ENCODE results near the gene ARHGAP31.
"Not testable (repeated sequence)": the region's sequence is repeated elsewhere in the genome, so short reads cannot be mapped to it uniquely, and the experiment has no call there.

The ARHGAP31 gene, protein sequence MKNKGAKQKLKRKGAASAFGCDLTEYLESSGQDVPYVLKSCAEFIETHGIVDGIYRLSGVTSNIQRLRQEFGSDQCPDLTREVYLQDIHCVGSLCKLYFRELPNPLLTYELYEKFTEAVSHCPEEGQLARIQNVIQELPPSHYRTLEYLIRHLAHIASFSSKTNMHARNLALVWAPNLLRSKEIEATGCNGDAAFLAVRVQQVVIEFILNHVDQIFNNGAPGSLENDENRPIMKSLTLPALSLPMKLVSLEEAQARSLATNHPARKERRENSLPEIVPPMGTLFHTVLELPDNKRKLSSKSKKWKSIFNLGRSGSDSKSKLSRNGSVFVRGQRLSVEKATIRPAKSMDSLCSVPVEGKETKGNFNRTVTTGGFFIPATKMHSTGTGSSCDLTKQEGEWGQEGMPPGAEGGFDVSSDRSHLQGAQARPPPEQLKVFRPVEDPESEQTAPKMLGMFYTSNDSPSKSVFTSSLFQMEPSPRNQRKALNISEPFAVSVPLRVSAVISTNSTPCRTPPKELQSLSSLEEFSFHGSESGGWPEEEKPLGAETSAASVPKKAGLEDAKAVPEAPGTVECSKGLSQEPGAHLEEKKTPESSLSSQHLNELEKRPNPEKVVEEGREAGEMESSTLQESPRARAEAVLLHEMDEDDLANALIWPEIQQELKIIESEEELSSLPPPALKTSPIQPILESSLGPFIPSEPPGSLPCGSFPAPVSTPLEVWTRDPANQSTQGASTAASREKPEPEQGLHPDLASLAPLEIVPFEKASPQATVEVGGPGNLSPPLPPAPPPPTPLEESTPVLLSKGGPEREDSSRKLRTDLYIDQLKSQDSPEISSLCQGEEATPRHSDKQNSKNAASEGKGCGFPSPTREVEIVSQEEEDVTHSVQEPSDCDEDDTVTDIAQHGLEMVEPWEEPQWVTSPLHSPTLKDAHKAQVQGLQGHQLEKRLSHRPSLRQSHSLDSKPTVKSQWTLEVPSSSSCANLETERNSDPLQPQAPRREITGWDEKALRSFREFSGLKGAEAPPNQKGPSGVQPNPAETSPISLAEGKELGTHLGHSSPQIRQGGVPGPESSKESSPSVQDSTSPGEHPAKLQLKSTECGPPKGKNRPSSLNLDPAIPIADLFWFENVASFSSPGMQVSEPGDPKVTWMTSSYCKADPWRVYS (N-terminal part only)

DNA sequence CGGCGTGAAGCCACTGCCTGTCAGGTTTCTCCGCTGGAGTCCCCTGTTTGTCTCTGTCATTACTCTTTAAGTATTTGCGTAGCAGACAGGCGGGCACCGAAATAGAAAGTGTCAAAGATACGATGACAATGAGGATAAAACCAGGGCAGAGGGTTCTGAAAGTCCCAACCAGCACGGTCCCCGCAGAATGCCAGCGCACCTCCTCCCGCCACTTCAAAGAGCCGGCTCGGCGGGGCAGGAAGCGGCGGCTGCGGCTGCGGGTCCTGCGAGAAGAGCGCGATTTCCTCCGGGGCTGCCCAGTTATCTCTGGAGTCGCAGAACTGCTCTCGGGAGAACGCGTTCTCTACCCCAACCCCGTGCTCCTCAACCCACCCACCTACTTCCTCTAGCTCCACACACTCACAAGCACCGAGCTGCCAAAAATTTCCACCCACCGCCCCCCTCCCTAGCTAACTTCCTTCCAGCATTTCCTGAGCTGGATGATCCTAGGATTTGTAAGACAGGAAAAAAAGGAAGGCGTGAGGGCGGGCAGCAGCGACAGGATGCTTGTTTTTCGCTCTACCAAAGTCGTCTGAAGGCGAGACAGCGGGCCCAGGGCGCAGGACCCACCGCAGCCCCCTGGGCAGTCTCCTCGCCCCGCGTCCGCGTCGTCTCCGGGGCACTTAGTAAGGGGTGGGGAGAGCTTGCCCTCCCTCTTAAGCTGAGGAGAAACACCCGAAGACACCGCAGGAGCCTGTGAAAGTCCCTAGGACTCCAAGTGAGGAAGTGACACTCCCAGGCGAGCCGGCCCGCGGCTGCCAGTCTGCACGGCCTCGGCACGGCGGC is at the start of gene ARHGAP31:
TSS of gene ARHGAP31 (plus strand) at position 513 of the 825 bp plus-strand sequence. CDS start 522 bp downstream, outside the sequence.
- DNase-seq, result peak; percentile 57

DNA sequence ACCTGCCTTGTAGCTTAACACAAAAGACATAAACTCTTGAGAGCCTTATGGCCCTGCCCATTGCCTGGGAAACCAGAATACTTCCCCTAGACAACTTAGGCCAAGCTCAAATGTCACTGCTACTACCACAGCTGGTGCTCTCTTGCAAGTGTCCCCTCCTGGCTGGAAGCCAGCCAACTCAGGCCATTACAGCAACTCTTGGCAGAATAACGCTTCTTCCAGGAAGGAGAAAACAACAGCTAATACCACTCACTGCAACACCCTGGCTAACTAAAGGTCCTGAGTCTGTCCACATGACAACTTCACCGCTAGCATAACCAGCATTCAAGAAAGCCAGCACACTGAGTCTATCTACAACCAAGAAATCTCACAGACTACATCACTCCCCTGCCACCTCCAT is 48.4 kb upstream of the ARHGAP31 start:
- DNase-seq, result no peak

GRCh38 chr3:119255214-119255613 is 39.0 kb upstream of the ARHGAP31 start:
- DNase-seq, result no peak

- DNase-seq, result no peak
These were observed 37.1 kb upstream of the ARHGAP31 start for GRCh38 chr3:119257111-119257510.

- no peak for DNase-seq
These were observed 36.4 kb upstream of the ARHGAP31 start for GRCh38 chr3:119257654-119258410.

- no peak for DNase-seq
These were observed 35.3 kb upstream of the ARHGAP31 start for GRCh38 chr3:119258915-119259314.

DNA sequence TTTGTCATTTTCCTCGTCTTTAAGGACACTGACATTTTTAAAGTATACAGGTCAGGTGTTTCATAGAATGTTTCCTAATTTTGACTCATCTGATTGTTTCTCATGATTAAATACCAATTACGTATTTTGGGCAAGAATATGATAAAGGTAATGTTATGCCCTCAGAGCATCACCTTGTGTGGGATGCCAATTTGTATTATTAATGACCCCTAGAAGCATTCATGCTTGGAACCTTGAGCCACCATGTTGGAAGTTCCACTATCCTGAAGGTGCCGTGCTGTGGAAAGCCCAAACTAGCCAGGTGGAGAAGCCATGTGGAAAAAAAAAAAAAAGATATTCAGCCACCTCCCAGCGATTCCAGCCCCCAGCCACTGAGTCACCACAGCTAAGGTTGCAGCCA is 34.4 kb upstream of the ARHGAP31 start:
- DNase-seq, result no peak

GRCh38 chr3:119261055-119261454 is 33.1 kb upstream of the ARHGAP31 start:
- no peak for DNase-seq

- not testable (repeated sequence) for DNase-seq
These were observed 24.0 kb upstream of the ARHGAP31 start for GRCh38 chr3:119270212-119270611.

DNA sequence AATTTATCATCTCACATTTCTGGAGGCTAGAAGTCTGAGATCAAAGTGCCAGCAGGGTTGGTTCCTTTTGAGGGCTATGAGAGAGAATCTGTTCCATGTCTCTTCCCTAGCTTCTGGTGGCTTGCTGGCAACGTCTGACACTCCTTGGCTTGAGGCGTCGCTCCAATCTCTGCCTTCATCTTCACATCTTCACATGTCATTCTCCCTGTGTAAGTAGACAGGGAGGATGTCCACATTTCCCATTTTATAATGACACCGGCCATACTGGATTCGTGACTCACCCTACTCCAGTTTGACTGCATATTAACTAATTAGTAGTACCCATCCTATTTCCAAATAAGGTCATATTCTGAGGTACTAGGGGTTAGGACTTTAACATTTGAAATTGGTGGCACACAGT is 17.5 kb upstream of the ARHGAP31 start:
- DNase-seq, result no peak

DNA sequence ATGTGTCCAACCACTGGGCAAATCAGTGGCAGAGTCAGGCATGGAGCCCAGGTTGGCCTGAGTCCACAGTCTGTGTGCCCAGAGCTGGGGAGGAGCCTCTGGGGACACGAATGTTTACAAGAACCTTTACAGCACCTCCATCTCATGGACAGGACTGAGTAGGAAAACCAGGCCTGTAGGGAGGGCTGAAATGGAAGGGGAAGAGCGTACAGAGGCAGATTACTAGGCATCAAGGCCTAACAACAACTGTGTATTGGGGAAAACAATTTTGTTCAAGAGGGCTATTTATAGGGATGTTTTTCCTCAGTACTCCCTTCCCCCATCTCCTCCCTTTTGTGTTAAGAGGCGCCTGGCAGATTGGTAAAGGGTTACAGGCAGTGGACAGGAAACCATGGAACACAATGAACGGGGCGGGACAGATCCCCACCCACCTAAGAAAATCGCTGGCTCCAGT is 15.1 kb upstream of the ARHGAP31 start:
- DNase-seq, result no peak

GRCh38 chr3:119279584-119280243 is 14.5 kb upstream of the ARHGAP31 start:
- DNase-seq, result no peak

DNA sequence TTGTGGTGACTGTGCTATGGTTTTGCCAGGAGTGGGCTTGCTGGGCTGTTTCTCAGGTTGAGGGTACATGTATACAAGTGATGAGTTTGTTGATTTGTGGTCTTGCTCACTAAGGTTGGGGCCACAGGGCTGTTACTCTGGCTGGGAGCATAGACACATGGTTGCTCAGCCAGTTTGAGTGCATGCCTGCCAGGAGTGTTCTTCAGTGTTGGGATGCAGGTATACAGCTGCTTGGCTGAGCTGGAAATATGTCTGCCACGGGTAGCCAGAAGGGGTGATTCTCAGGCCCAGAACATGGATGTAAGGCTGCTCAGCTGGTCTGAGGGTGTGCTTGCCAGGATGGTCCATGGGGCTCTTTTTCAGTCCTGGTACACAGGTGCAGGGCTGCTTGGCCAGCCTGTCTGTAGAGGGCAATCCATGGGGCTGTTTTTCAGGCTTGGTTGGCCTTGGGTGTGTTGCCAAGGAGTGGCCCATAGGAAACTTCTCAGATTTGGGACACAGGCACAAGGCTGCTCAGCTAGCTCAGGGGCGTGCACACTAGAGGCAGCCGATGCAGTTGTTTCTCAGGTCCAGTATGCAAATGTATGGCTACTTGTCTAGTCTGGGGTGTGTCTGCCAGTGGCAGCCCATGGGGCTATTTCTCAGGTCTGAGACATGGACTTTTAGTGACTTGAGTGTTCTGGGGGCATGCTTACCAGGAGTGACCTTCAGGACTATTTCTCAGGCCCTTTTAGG is 5.3 kb upstream of the ARHGAP31 start:
- no peak for DNase-seq

- no peak for DNase-seq
These were observed 4.8 kb upstream of the ARHGAP31 start for GRCh38 chr3:119289404-119289770.

DNA sequence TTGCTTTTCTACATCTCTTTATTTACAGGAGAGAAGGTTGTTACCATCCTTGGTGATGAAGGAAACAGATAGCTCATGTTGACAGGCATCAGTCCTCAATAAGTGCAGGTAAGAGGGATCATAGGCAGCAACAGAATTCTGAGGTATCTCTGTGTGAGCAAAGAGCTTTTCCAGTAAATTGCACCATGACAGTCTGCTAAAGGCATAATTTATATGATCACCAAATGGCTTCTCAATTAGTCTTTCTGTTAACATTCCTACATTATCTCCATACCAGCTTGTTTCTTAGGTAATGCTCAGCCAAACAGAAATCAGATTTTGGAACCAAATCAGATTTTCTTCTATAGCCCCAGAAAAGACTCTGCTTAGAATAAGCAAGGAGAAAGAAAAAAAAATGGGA is 3.6 kb upstream of the ARHGAP31 start:
- DNase-seq, result no peak

DNA sequence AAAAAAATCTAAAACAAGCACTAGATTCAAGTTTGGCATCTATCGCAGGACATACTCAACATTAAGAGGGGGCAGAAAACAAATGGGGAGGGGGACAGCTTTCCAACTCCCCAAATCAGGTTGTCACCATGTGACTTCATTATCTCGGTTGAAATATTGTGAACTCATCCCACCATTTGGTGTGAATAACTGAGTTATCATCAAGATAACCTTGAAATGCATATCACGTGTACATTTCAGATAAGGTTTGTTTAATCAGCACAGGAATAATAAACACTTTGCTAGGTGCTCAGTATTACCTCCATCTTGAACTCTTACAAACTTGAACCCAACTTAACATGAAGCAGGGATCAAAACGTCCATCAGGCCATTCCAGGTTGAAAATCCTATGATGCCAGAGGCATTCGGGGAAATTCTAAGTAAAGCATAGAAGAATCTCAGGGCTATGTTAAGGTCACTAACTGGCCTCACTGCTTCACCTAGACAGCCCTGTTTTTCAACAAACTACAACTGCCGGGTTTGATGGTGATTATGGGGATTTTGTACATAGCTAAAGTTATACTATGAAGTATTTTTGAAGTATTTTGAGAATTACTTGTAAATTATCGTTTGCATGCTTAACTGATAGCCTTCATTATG is 3.0 kb upstream of the ARHGAP31 start:
- DNase-seq, result no peak

DNA sequence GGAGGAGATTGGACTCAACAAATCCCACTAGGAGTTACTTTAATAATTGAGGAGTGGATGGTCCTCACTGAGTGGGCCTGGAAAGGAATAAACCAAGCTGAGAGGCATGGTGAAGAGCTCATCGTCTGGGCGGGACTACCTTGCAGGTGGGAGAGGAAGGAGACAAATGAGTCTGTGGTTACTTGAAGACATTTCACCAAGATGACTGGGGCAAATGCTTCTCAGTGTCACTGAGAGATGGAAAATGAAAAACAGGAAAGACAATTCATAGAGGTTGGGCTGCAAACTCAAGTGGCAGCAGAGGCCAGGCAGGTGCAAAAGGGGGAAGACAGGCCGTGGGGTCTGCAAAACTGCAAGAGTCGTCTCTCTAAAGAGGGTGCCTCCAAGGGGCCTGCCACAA is 1.5 kb upstream of the ARHGAP31 start:
- no peak for DNase-seq

- DNase-seq, result no peak
These were observed 895 bp upstream of the ARHGAP31 start for GRCh38 chr3:119293105-119293870.

All from NK-92 treated with Interleukin-12 subunit alpha and Interleukin-12 subunit beta, amount 100 ng/mL, for 24 hours (cell line).